ENCODE results near the gene PCDHA8. TPM values are rescaled to one million over a fixed set of nuclear protein-coding genes. Genes with fewer than 3 reads are reported as not detected.
"Not testable (repeated sequence)": the region's sequence is repeated elsewhere in the genome, so short reads cannot be mapped to it uniquely, and the experiment has no call there.

The PCDHA8 gene, protein sequence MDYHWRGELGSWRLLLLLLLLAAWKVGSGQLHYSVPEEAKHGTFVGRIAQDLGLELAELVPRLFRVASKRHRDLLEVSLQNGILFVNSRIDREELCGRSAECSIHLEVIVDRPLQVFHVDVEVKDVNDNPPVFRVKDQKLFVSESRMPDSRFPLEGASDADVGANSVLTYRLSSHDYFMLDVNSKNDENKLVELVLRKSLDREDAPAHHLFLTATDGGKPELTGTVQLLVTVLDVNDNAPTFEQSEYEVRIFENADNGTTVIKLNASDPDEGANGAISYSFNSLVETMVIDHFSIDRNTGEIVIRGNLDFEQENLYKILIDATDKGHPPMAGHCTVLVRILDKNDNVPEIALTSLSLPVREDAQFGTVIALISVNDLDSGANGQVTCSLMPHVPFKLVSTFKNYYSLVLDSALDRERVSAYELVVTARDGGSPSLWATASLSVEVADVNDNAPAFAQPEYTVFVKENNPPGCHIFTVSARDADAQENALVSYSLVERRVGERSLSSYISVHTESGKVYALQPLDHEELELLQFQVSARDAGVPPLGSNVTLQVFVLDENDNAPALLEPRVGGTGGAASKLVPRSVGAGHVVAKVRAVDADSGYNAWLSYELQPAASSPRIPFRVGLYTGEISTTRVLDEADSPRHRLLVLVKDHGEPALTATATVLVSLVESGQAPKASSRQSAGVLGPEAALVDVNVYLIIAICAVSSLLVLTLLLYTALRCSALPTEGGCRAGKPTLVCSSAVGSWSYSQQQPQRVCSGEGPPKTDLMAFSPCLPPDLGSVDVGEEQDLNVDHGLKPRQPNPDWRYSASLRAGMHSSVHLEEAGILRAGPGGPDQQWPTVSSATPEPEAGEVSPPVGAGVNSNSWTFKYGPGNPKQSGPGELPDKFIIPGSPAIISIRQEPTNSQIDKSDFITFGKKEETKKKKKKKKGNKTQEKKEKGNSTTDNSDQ
- 1 to 10 TPM in 2 of 6 donors, under 1 TPM in 4; 0.23 to 2.1 (median 0.55) TPM for total RNA-seq

- no peak for TF ChIP-seq POLR2A (IDR thresholded peaks at IDR 0.05)
- TF ChIP-seq POLR2AphosphoS5 (IDR thresholded peaks at IDR 0.05): no peak
- TF ChIP-seq, protein P1, sequence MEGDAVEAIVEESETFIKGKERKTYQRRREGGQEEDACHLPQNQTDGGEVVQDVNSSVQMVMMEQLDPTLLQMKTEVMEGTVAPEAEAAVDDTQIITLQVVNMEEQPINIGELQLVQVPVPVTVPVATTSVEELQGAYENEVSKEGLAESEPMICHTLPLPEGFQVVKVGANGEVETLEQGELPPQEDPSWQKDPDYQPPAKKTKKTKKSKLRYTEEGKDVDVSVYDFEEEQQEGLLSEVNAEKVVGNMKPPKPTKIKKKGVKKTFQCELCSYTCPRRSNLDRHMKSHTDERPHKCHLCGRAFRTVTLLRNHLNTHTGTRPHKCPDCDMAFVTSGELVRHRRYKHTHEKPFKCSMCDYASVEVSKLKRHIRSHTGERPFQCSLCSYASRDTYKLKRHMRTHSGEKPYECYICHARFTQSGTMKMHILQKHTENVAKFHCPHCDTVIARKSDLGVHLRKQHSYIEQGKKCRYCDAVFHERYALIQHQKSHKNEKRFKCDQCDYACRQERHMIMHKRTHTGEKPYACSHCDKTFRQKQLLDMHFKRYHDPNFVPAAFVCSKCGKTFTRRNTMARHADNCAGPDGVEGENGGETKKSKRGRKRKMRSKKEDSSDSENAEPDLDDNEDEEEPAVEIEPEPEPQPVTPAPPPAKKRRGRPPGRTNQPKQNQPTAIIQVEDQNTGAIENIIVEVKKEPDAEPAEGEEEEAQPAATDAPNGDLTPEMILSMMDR (IDR thresholded peaks at IDR 0.05): no peak
- no peak for TF ChIP-seq EP300 (IDR thresholded peaks at IDR 0.05)
- H3K27me3 ChIP-seq: no peaks in the 10 kb centered on the region
- 25 to 34% methylated on average over 43 to 47 of the region's 47 CpGs for WGBS, 2 donors
- no peaks in the 10 kb centered on the region for H3K4me1 ChIP-seq
- no peak within 1 kb of the TSS for H3K27ac ChIP-seq
- H3K36me3 ChIP-seq: no peaks in the 10 kb centered on the region
- no peak within 1 kb of the TSS for H3K4me3 ChIP-seq
- ATAC-seq (ENCODE audit: low FRiP score in 2 of 2) (no peak), DNase-seq (peak in 1 of 2 donors; percentile 49)
- peaks cover 3 to 34% (median 29%) of the 10 kb centered on the region in 4 donors for H3K9me3 ChIP-seq
Measured at GRCh38 chr5:140840978-140841962, at the start of gene PCDHA8. Gene PCDHA8 (plus strand): TSS chr5:140841187. CDS start chr5:140841322, 135 bp downstream.

GRCh38 chr5:140794595-140795258 is 46.3 kb upstream of the PCDHA8 start, which contains the start of gene PCDHA2:
Gene PCDHA2 (plus strand): TSS chr5:140794852.
- H3K9me3 ChIP-seq: peaks cover 7 to 56% (median 49%) of the 10 kb centered on the region in 4 donors
- peak in 1 of 2 donors; percentile 56 for DNase-seq

GRCh38 chr5:140795259-140795641 is 45.7 kb upstream of the PCDHA8 start:
- no peak for ATAC-seq (ENCODE audit: low FRiP score in 2 of 2)
- 20 to 29% methylated on average over 14 to 15 of the region's 15 CpGs for WGBS, 2 donors
- H3K27me3 ChIP-seq: no peaks in the 10 kb centered on the region

More at GRCh38 chr5:140794595-140795258, 46.3 kb upstream of the PCDHA8 start, which contains the start of gene PCDHA2:
- no peaks in the 10 kb centered on the region for H3K27me3 ChIP-seq
- H3K4me1 ChIP-seq: no peaks in the 10 kb centered on the region
- no peak for TF ChIP-seq POLR2A (IDR thresholded peaks at IDR 0.05)
- TF ChIP-seq EP300 (IDR thresholded peaks at IDR 0.05): no peak
- no peak for TF ChIP-seq POLR2AphosphoS5 (IDR thresholded peaks at IDR 0.05)
- TF ChIP-seq, protein P1 (IDR thresholded peaks at IDR 0.05): no peak
- no peak for ATAC-seq (ENCODE audit: low FRiP score in 2 of 2)
- 18 to 20% methylated on average over 8 to 27 of the region's 27 CpGs for WGBS, 2 donors
- H3K4me3 ChIP-seq: peak within 1 kb of the TSS in 3 of 4 donors; percentile 24 to 33 (median 25)
- no peaks in the 10 kb centered on the region for H3K36me3 ChIP-seq
- no peak within 1 kb of the TSS for H3K27ac ChIP-seq

GRCh38 chr5:140796072-140796717 is 44.8 kb upstream of the PCDHA8 start:
- H3K9me3 ChIP-seq: peaks cover 7 to 53% (median 50%) of the 10 kb centered on the region in 4 donors
- peak in 1 of 2 donors; percentile 82 for DNase-seq
- ATAC-seq (ENCODE audit: low FRiP score in 2 of 2); H3K27ac ChIP-seq; H3K4me3 ChIP-seq; H3K4me1 ChIP-seq; H3K36me3 ChIP-seq; H3K27me3 ChIP-seq: not testable (repeated sequence)
- 59 to 64% methylated on average over 70 to 71 of the region's 72 CpGs for WGBS, 2 donors

More at GRCh38 chr5:140795259-140795641, 45.7 kb upstream of the PCDHA8 start:
- Histone ChIP-seq H3K4me3 (peak overlapping the region in 3 of 4 donors; percentile 24 to 33 (median 25)), H3K27ac (no peak overlapping the region), H3K36me3 (no peaks in the 10 kb centered on the region), H3K9me3 (peaks cover 7 to 51% (median 47%) of the 10 kb centered on the region in 4 donors), H3K4me1 (no peaks in the 10 kb centered on the region)
- no peak for DNase-seq
- TF ChIP-seq, protein P1 (IDR thresholded peaks at IDR 0.05): no peak
- no peak for TF ChIP-seq POLR2A (IDR thresholded peaks at IDR 0.05)
- TF ChIP-seq EP300 (IDR thresholded peaks at IDR 0.05): no peak
- no peak for TF ChIP-seq POLR2AphosphoS5 (IDR thresholded peaks at IDR 0.05)

All from upper lobe of left lung (tissue), 6 donors.